Astrocyte (in vitro differentiated cells and primary cell): ENCODE measurements around the gene IGHMBP2. TPM values are rescaled to one million over a fixed set of nuclear protein-coding genes. Genes with fewer than 3 reads are reported as not detected.
"Not testable (repeated sequence)": the region's sequence is repeated elsewhere in the genome, so short reads cannot be mapped to it uniquely, and the experiment has no call there.

Experiments used
- DNase-seq: peaks from one replicate; pipeline ENCODE4 v3.0.0-alpha.2; 2010; ENCODE audit warnings: low read depth
- FAIRE-seq: peaks from 2 replicates; lab custom pipeline; 2011; peaks lifted over from hg19 to GRCh38; lab: Jason Lieb, UNC
- H2AFZ ChIP-seq: 2 replicates; pipeline ENCODE4 v1.6.0; 2012; ENCODE audit warnings: low read depth, low read length, inconsistent platforms
- H3K27ac ChIP-seq: 2 replicates; pipeline ENCODE4 v1.5.1; 2011; ENCODE audit warnings: low read depth, low read length, inconsistent platforms
- H3K27me3 ChIP-seq: 2 replicates; pipeline ENCODE4 v1.6.0; 2011; ENCODE audit warnings: low read length, inconsistent platforms; ENCODE audit not compliant: insufficient read depth
- H3K36me3 ChIP-seq: 2 replicates; pipeline ENCODE4 v1.5.1; 2011; ENCODE audit warnings: low read length, inconsistent platforms; ENCODE audit not compliant: insufficient read depth
- H3K4me1 ChIP-seq: 2 replicates; pipeline ENCODE4 v1.5.1; 2011; ENCODE audit warnings: low read length, inconsistent platforms; ENCODE audit not compliant: insufficient read depth
- H3K4me2 ChIP-seq: 2 replicates; pipeline ENCODE4 v1.6.0; 2012; ENCODE audit warnings: low read length, inconsistent platforms
- H3K4me3 ChIP-seq: 2 replicates; pipeline ENCODE4 v1.5.1; 2011; ENCODE audit warnings: low read depth, mild to moderate bottlenecking, low read length, inconsistent platforms; ENCODE audit not compliant: insufficient read depth
- H3K79me2 ChIP-seq: 2 replicates; pipeline ENCODE4 v1.6.0; 2012; ENCODE audit warnings: mild to moderate bottlenecking, low read length, inconsistent platforms; ENCODE audit not compliant: insufficient read depth
- H3K9ac ChIP-seq: 2 replicates; pipeline ENCODE4 v1.6.0; 2012; ENCODE audit warnings: mild to moderate bottlenecking, low read length, inconsistent platforms
- H3K9me3 ChIP-seq: 2 replicates; pipeline ENCODE4 v1.5.1; 2012; ENCODE audit warnings: low read depth, mild to moderate bottlenecking, low read length, inconsistent platforms; ENCODE audit not compliant: insufficient read depth
- H4K20me1 ChIP-seq: 2 replicates; pipeline ENCODE4 v1.6.0; 2012; ENCODE audit warnings: low read length, inconsistent platforms; ENCODE audit not compliant: insufficient read depth
- H3K27ac Mint-ChIP-seq: one replicate; pipeline ENCODE4 v1.8.0; 2021; ENCODE audit warnings: mild to moderate bottlenecking, mixed read lengths; ENCODE audit not compliant: unreplicated experiment
- H3K27me3 Mint-ChIP-seq: one replicate; pipeline ENCODE4 v1.8.0; 2021; ENCODE audit warnings: low read depth, mixed read lengths; ENCODE audit not compliant: unreplicated experiment
- H3K36me3 Mint-ChIP-seq: one replicate; pipeline ENCODE4 v1.8.0; 2021; ENCODE audit warnings: low read depth, mixed read lengths; ENCODE audit not compliant: unreplicated experiment
- H3K4me1 Mint-ChIP-seq: one replicate; pipeline ENCODE4 v1.8.0; 2021; ENCODE audit warnings: low read depth, mixed read lengths; ENCODE audit not compliant: unreplicated experiment
- H3K4me3 Mint-ChIP-seq: one replicate; pipeline ENCODE4 v1.8.0; 2021; ENCODE audit warnings: mild to moderate bottlenecking, moderate library complexity, mixed read lengths; ENCODE audit not compliant: unreplicated experiment
- H3K9me3 Mint-ChIP-seq: one replicate; pipeline ENCODE4 v1.8.0; 2021; ENCODE audit warnings: mild to moderate bottlenecking, mixed read lengths; ENCODE audit not compliant: unreplicated experiment
- CTCF ChIP-seq: IDR thresholded peaks from 2 replicates; pipeline ENCODE4 v1.5.1; 2011; ENCODE audit warnings: low read depth, mild to moderate bottlenecking, inconsistent platforms, low read length, moderate library complexity; ENCODE audit not compliant: insufficient read depth
- EZH2 ChIP-seq: IDR thresholded peaks from 2 replicates; pipeline ENCODE4 v1.6.1; 2012; ENCODE audit warnings: mild to moderate bottlenecking, low read length, inconsistent platforms; ENCODE audit not compliant: insufficient read depth
- total RNA-seq: library from RNA; stranded (reverse); gene quantifications from 2 replicates; pipeline ENCODE4 v1.2.1, GENCODE V29; 2021

IGHMBP2 gene
- total RNA-seq, 1 donor from 2014 or later: 14.0 TPM

GRCh38 chr11:68970921-68971636 lies 67.4 kb downstream of the IGHMBP2 start:
- H3K4me1 Mint-ChIP-seq: no peaks in the 10 kb centered on the region
- no peak for DNase-seq
- no peak for TF ChIP-seq EZH2
- no peak for TF ChIP-seq CTCF

GRCh38 chr11:68973219-68973618 lies 69.5 kb downstream of the IGHMBP2 start:
- Mint-ChIP-seq H3K36me3 (no peaks in the 10 kb centered on the region), H3K27me3 (peaks cover 44% of the 10 kb centered on the region), H3K4me1 (no peaks in the 10 kb centered on the region), H3K9me3 (peaks cover 2% of the 10 kb centered on the region), H3K27ac (no peak overlapping the region), H3K4me3 (no peak overlapping the region)
- no peak for DNase-seq
- no peak for TF ChIP-seq CTCF
- no peak for TF ChIP-seq EZH2
- Histone ChIP-seq H3K4me2 (no peak overlapping the region), H3K4me3 (no peak overlapping the region), H2AFZ (no peak overlapping the region), H3K27ac (no peak overlapping the region), H3K9me3 (no peaks in the 10 kb centered on the region), H3K9ac (no peak overlapping the region), H3K36me3 (no peaks in the 10 kb centered on the region), H3K79me2 (no peaks in the 10 kb centered on the region), H3K4me1 (no peaks in the 10 kb centered on the region), H4K20me1 (no peaks in the 10 kb centered on the region), H3K27me3 (peaks cover 23% of the 10 kb centered on the region)
- no peak for FAIRE-seq

More at GRCh38 chr11:68970921-68971636, 67.4 kb downstream of the IGHMBP2 start:
- Histone ChIP-seq H3K4me2 (no peak overlapping the region), H3K79me2 (no peaks in the 10 kb centered on the region), H3K36me3 (no peaks in the 10 kb centered on the region), H3K9me3 (no peaks in the 10 kb centered on the region), H4K20me1 (no peaks in the 10 kb centered on the region), H3K4me3 (no peak overlapping the region), H3K27me3 (peaks cover 25% of the 10 kb centered on the region), H3K27ac (no peak overlapping the region), H3K9ac (no peak overlapping the region), H3K4me1 (no peaks in the 10 kb centered on the region), H2AFZ (no peak overlapping the region)
- Mint-ChIP-seq H3K27me3 (peaks cover 45% of the 10 kb centered on the region), H3K9me3 (peaks cover 11% of the 10 kb centered on the region), H3K27ac (no peak overlapping the region), H3K36me3 (peaks cover 2% of the 10 kb centered on the region), H3K4me3 (no peak overlapping the region)
- no peak for FAIRE-seq

- not testable (repeated sequence) for H3K27ac ChIP-seq, H3K4me1 ChIP-seq, FAIRE-seq, H3K4me2 ChIP-seq, H3K36me3 Mint-ChIP-seq, DNase-seq, H4K20me1 ChIP-seq, H3K36me3 ChIP-seq, H3K4me1 Mint-ChIP-seq, H3K4me3 ChIP-seq, H2AFZ ChIP-seq, H3K9ac ChIP-seq, H3K79me2 ChIP-seq, H3K9me3 ChIP-seq, H3K9me3 Mint-ChIP-seq, H3K27ac Mint-ChIP-seq, H3K4me3 Mint-ChIP-seq
- peaks cover 42% of the 10 kb centered on the region for H3K27me3 Mint-ChIP-seq
- peaks cover 27% of the 10 kb centered on the region for H3K27me3 ChIP-seq
Observed at GRCh38 chr11:68973706-68974105, 70.0 kb downstream of the IGHMBP2 start.
